Fibroblast of pulmonary artery (primary cell): ENCODE measurements around the gene UBE2M.

ENCODE experiments used
- DNase-seq: peaks from one replicate; pipeline ENCODE4 v3.0.0-alpha.2; 2010; ENCODE audit warnings: low read depth
- H3K4me3 ChIP-seq: replicated peaks from 2 replicates; pipeline ENCODE4 v1.5.1; 2011; ENCODE audit warnings: low read depth, mild to moderate bottlenecking, control low read depth, low read length, moderate library complexity
- TF ChIP-seq, protein P1 (sequence below): IDR thresholded peaks from 2 replicates; pipeline ENCODE4 v1.5.1; 2011; ENCODE audit warnings: mild to moderate bottlenecking, control low read depth, low read length, inconsistent platforms; ENCODE audit errors: missing control alignments

Gene UBE2M

DNA sequence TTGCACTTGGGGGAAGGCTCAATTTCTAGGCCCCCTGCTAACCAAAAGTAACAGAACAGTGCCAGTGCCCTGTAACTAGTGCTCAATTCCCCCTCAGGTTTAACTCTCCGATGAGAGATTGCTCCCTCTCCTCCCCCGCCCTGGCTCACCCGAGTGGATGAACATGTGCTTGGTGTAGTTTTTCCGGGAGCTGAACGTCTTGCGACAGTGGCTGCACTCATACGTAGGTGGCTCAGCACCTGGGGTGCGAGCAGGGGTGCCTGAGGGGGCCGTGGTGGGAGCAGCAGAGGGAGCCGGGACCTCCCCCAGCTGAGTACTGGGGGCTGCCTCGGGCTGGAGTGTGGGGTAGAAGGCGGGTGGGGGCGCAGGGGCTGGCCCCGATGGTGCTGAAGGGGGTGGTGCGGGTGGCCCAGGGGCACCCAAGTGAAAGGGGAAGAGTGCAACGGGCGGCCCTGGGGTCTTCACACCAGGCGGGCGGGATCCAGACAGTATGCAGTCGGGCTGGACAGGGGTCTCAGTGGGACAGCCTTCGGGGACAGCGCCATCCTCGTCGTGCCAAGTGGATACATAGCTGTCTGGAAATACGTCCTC, 42.1 kb downstream of the UBE2M start:
- TF ChIP-seq, protein P1, sequence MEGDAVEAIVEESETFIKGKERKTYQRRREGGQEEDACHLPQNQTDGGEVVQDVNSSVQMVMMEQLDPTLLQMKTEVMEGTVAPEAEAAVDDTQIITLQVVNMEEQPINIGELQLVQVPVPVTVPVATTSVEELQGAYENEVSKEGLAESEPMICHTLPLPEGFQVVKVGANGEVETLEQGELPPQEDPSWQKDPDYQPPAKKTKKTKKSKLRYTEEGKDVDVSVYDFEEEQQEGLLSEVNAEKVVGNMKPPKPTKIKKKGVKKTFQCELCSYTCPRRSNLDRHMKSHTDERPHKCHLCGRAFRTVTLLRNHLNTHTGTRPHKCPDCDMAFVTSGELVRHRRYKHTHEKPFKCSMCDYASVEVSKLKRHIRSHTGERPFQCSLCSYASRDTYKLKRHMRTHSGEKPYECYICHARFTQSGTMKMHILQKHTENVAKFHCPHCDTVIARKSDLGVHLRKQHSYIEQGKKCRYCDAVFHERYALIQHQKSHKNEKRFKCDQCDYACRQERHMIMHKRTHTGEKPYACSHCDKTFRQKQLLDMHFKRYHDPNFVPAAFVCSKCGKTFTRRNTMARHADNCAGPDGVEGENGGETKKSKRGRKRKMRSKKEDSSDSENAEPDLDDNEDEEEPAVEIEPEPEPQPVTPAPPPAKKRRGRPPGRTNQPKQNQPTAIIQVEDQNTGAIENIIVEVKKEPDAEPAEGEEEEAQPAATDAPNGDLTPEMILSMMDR: no peak
- DNase-seq: no peak
- H3K4me3 ChIP-seq: no peak overlapping the region

DNA sequence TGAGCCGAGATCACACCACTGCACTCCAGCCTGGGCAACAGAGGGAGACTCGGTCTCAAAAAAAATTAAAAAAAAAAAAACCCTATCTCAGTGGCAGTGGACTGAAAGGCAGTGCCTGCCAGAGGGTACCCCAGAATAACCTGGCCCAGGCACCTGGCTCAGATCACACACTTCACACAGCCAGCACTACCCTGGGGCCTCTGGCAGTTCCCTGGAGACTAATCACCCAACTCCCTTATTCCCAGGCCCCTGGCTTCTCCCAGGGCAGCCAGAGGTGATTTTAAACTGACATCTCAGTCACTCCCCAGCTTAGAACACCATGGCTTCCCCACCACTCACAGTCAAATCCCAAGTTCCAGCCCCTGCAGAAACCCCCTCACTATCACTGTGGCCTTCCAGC, 43.2 kb downstream of the UBE2M start:
- no peak for DNase-seq
- no peak overlapping the region for H3K4me3 ChIP-seq
- TF ChIP-seq, protein P1: no peak

DNA sequence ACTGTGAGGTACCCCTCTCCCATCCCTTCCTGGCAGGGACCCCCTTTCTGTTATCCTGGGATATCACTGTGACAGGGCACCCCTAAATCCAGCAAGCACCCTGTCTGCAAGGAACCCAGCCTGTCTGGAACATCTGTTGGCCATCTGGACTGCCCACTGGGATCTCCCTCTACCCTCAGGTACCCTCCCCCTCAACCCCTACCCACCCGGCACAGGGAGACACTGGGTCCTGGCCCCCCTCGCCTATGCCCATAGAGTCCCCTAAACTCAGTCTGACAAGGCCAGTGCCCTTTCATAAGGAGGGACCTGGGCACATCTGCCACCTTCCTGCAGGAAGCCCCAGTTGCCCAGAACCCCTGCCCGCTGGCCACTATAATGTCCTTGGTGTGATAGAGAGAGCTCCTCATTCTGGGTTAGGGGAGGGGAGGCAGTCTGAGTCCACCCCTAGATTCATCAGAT, 43.8 kb downstream of the UBE2M start:
- DNase-seq: no peak

DNA sequence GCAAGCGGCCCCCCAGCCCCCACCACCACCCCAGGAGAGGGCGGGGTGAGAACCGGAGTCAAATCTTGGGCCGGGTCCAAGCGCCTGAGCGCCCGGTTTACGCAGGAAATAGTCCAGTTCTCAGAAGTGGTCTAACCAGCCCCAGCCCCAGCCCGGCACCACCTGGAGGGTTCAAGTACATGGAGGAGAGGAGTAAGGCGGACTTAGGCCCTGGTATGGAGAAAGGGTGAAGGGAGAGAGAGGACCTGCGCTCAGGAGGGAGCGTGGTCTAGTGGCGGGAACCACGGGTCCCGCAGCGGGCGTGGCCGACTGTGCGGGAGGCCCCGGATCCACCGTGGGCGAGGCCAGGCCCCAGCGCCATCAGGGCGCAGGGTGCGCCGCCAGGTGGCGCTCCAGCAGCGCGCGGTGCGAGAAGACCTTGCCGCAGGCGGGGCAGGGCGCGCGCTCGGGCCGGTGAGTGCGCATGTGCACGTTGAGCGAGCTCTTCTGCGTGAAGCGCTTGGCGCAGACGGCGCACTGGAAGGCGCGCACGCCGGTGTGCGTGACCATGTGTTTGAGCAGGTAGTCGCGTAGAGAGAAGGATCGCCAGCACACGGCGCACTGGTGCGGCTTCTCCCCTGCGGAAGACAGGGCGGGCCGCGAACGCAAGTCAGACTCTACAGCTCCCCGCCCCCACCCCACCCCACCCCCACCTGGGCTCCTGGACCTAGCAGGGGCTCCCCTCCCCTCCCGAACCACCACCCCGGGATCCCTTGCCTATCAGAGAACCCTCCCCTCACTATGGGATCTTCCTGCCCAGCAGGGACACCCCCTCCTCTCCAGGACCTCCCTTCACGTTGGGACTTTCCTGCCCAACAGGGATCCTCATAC, 44.5 kb downstream of the UBE2M start:
- peak; percentile 88 for DNase-seq
- TF ChIP-seq, protein P1: peak; percentile 37
- peak overlapping the region; percentile 35 for H3K4me3 ChIP-seq

More for the DNA sequence above, 43.8 kb downstream of the UBE2M start:
- TF ChIP-seq, protein P1: no peak
- H3K4me3 ChIP-seq: peak overlapping the region; percentile 35

DNA sequence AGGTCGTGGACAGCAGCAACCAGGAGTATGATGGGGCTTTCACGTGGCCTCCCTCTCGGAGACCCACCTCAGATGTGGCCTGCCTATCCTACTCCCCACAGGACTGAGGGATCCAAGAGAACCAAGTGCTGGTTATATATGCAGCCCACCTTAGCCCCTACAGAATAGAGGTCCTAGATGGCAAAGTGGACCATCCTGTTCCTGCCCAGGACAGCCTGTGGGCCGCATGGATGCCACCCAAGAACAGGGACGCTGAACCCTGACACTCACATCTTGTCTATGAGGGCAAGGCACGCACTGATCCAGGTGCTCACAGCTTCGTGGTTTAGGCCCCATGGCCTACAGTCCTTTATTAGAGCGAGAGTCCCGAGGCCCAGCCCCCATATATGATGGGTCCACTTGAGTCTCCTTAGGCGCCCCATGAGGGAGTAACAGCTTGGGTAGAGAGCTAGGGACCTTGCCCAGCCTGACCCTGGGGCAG, 45.2 kb downstream of the UBE2M start:
- DNase-seq: no peak
- TF ChIP-seq, protein P1: no peak
- no peak overlapping the region for H3K4me3 ChIP-seq

DNA sequence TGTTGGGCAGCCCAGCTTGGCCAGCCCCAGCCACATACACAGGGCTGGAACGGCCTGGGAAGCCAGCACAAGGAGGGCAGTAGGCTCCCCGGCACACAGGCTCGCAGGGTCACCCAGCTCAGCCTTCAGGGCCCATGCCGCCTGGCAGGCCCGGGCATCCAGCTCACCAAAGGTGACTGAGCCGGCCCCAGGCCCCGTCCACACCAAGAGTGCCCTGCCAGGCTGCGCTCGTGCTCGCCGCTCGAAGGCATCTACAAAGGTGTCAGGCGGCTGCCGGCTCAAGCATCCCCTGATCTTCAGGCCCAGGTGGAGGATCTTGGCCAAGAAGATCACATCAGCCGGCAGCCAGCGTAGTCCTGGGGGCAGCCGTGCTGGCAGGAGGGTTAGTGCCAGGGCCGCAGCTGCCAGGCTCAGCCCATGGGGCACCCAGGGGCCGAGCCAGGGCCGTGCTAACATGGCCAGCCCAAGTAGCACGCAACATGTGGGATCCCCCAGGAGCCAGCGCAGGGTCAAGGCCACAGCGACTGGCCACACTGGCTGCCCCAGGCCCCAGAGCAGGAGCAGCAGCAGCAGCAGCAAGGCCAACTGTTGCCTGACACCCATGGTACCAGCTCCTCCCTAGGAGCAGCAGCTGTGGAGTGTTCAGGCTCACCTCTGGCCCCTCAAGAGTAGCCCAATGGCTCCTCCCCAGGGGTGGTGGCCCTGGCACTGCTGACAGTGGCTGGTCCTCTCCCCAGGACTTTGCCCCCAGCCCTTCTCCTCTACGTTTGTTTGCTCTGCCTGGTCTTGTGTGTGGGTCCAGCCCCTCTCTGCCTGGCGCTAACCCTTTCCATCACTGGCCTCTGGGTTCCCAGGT, 46.8 kb downstream of the UBE2M start, which contains the start of gene SLC27A5:
SLC27A5 (minus strand) TSS at position 640 of the 856 bp plus-strand sequence; CDS start at position 603, 37 bp downstream.
- TF ChIP-seq, protein P1: no peak
- DNase-seq: no peak
- H3K4me3 ChIP-seq: no peak within 1 kb of the TSS
